Activated naive CD4-positive, alpha-beta T cell treated with anti-CD3 and anti-CD28 coated beads, Interleukin-2, amount 10 ng/mL, durations not matched to agents 7 days and 5 days (primary cell): ENCODE data around the gene DTNB.
"Not testable (repeated sequence)": the region's sequence is repeated elsewhere in the genome, so short reads cannot be mapped to it uniquely, and the experiment has no call there.

Experiments
- CTCF ChIA-PET: fragments of 350-600 bp; sonication (Branson Sonifier 250); formaldehyde crosslinking; loops from one replicate; lab custom pipeline; 2021; ENCODE audit warnings: antibody characterized with exemption; lab: Charles Lee
- DNase-seq: peaks from one replicate; pipeline ENCODE4 v3.0.0-alpha.2; 2020
- H3K27ac Mint-ChIP-seq: one replicate; pipeline ENCODE4 v1.8.0; 2021; ENCODE audit warnings: mild to moderate bottlenecking, moderate library complexity, mixed read lengths
- H3K27me3 Mint-ChIP-seq: one replicate; pipeline ENCODE4 v1.8.0; 2021; ENCODE audit warnings: mild to moderate bottlenecking, mixed read lengths
- H3K36me3 Mint-ChIP-seq: one replicate; pipeline ENCODE4 v1.8.0; 2021; ENCODE audit warnings: mixed read lengths
- H3K4me1 Mint-ChIP-seq: one replicate; pipeline ENCODE4 v1.8.0; 2021; ENCODE audit warnings: mixed read lengths
- H3K4me3 Mint-ChIP-seq: one replicate; pipeline ENCODE4 v1.8.0; 2021; ENCODE audit warnings: mild to moderate bottlenecking, moderate library complexity, mixed read lengths
- H3K9me3 Mint-ChIP-seq: one replicate; pipeline ENCODE4 v1.8.0; 2021; ENCODE audit warnings: mixed read lengths

Gene DTNB

GRCh38 chr2:25635797-25636196, 37.6 kb downstream of the DTNB start:
- CTCF ChIA-PET, result no interaction called here

GRCh38 chr2:25633801-25634200, 39.6 kb downstream of the DTNB start:
- H3K27ac Mint-ChIP-seq, H3K4me1 Mint-ChIP-seq, H3K4me3 Mint-ChIP-seq, DNase-seq, H3K27me3 Mint-ChIP-seq, H3K9me3 Mint-ChIP-seq, CTCF ChIA-PET: not testable (repeated sequence)
- peaks cover 16% of the 10 kb centered on the region for H3K36me3 Mint-ChIP-seq

More at GRCh38 chr2:25635797-25636196, 37.6 kb downstream of the DTNB start:
- no peak for DNase-seq
- no peaks in the 10 kb centered on the region for H3K4me1 Mint-ChIP-seq
- no peak overlapping the region for H3K27ac Mint-ChIP-seq
- no peaks in the 10 kb centered on the region for H3K27me3 Mint-ChIP-seq
- peaks cover 17% of the 10 kb centered on the region for H3K36me3 Mint-ChIP-seq
- H3K4me3 Mint-ChIP-seq, result no peak overlapping the region
- no peaks in the 10 kb centered on the region for H3K9me3 Mint-ChIP-seq

GRCh38 chr2:25632396-25632795, 41.0 kb downstream of the DTNB start:
- Mint-ChIP-seq H3K27me3 (no peaks in the 10 kb centered on the region), H3K9me3 (no peaks in the 10 kb centered on the region), H3K27ac (no peak overlapping the region), H3K4me1 (no peaks in the 10 kb centered on the region), H3K36me3 (peaks cover 7% of the 10 kb centered on the region), H3K4me3 (no peak overlapping the region)
- DNase-seq, result no peak
- CTCF ChIA-PET, result no interaction called here

- H3K27ac Mint-ChIP-seq, result no peak overlapping the region
- CTCF ChIA-PET, result interaction anchor here (1.0 kb wide), 1 partner anchor 40 kb away, joined by 3 read pairs; no protein-coding TSS in a partner anchor
- no peak overlapping the region for H3K4me3 Mint-ChIP-seq
- peaks cover 18% of the 10 kb centered on the region for H3K36me3 Mint-ChIP-seq
- DNase-seq, result no peak
- no peaks in the 10 kb centered on the region for H3K4me1 Mint-ChIP-seq
- H3K9me3 Mint-ChIP-seq, result no peaks in the 10 kb centered on the region
- no peaks in the 10 kb centered on the region for H3K27me3 Mint-ChIP-seq
These were observed 48.7 kb downstream of the DTNB start for GRCh38 chr2:25624635-25625034.

GRCh38 chr2:25623361-25623760, 50.0 kb downstream of the DTNB start:
- Mint-ChIP-seq H3K36me3 (peaks cover 18% of the 10 kb centered on the region), H3K4me3 (no peak overlapping the region), H3K4me1 (no peaks in the 10 kb centered on the region), H3K27me3 (no peaks in the 10 kb centered on the region), H3K27ac (no peak overlapping the region), H3K9me3 (no peaks in the 10 kb centered on the region)
- CTCF ChIA-PET, result no interaction called here
- DNase-seq, result no peak

GRCh38 chr2:25620711-25621110, 52.7 kb downstream of the DTNB start:
- Mint-ChIP-seq H3K27me3 (no peaks in the 10 kb centered on the region), H3K4me3 (no peak overlapping the region), H3K27ac (no peak overlapping the region), H3K9me3 (no peaks in the 10 kb centered on the region), H3K4me1 (no peaks in the 10 kb centered on the region), H3K36me3 (peaks cover 8% of the 10 kb centered on the region)
- CTCF ChIA-PET, result interaction anchor here (2.1 to 4.0 kb wide), 2 partner anchors 14 to 43 kb away, joined by 7 to 25 read pairs; no protein-coding TSS in a partner anchor
- no peak for DNase-seq

GRCh38 chr2:25620077-25620476, 53.3 kb downstream of the DTNB start:
- no peak overlapping the region for H3K4me3 Mint-ChIP-seq
- H3K9me3 Mint-ChIP-seq, result no peaks in the 10 kb centered on the region
- DNase-seq, result no peak
- H3K4me1 Mint-ChIP-seq, result no peaks in the 10 kb centered on the region
- H3K27ac Mint-ChIP-seq, result no peak overlapping the region
- no peaks in the 10 kb centered on the region for H3K27me3 Mint-ChIP-seq
- CTCF ChIA-PET, result interaction anchor here (2.1 to 4.0 kb wide), 2 partner anchors 13 to 44 kb away, joined by 7 to 25 read pairs; no protein-coding TSS in a partner anchor
- H3K36me3 Mint-ChIP-seq, result peaks cover 8% of the 10 kb centered on the region

- Mint-ChIP-seq H3K27ac (no peak overlapping the region), H3K9me3 (no peaks in the 10 kb centered on the region), H3K4me1 (no peaks in the 10 kb centered on the region), H3K27me3 (no peaks in the 10 kb centered on the region), H3K4me3 (no peak overlapping the region), H3K36me3 (peaks cover 8% of the 10 kb centered on the region)
- CTCF ChIA-PET, result interaction anchor here (2.1 to 4.0 kb wide), 2 partner anchors 12 to 45 kb away, joined by 7 to 25 read pairs; no protein-coding TSS in a partner anchor
- DNase-seq, result no peak
These were observed 54.2 kb downstream of the DTNB start for GRCh38 chr2:25619185-25619584.

- Mint-ChIP-seq H3K36me3 (peaks cover 8% of the 10 kb centered on the region), H3K4me1 (no peaks in the 10 kb centered on the region), H3K4me3 (no peak overlapping the region), H3K27ac (no peak overlapping the region), H3K9me3 (no peaks in the 10 kb centered on the region), H3K27me3 (no peaks in the 10 kb centered on the region)
- CTCF ChIA-PET, result interaction anchor here (2.1 to 4.0 kb wide), 2 partner anchors 12 to 45 kb away, joined by 7 to 25 read pairs; no protein-coding TSS in a partner anchor
- no peak for DNase-seq
These were observed 54.7 kb downstream of the DTNB start for GRCh38 chr2:25618676-25619075.

GRCh38 chr2:25617948-25618646, 55.3 kb downstream of the DTNB start:
- Mint-ChIP-seq H3K4me1 (no peaks in the 10 kb centered on the region), H3K27ac (no peak overlapping the region), H3K36me3 (peaks cover 8% of the 10 kb centered on the region), H3K27me3 (no peaks in the 10 kb centered on the region), H3K4me3 (no peak overlapping the region), H3K9me3 (no peaks in the 10 kb centered on the region)
- CTCF ChIA-PET, result interaction anchor here (4.0 kb wide), 1 partner anchor 11 kb away, joined by 25 read pairs; no protein-coding TSS in a partner anchor
- no peak for DNase-seq

- Mint-ChIP-seq H3K9me3 (no peaks in the 10 kb centered on the region), H3K4me3 (no peak overlapping the region), H3K4me1 (no peaks in the 10 kb centered on the region), H3K36me3 (peaks cover 4% of the 10 kb centered on the region), H3K27ac (no peak overlapping the region), H3K27me3 (no peaks in the 10 kb centered on the region)
- DNase-seq, result no peak
- CTCF ChIA-PET, result interaction anchor here (0.7 kb wide), 1 partner anchor 9 kb away, joined by 3 read pairs; no protein-coding TSS in a partner anchor
These were observed 57.5 kb downstream of the DTNB start for GRCh38 chr2:25615920-25616319.

- Mint-ChIP-seq H3K9me3 (no peaks in the 10 kb centered on the region), H3K4me3 (no peak overlapping the region), H3K36me3 (peaks cover 4% of the 10 kb centered on the region), H3K27me3 (no peaks in the 10 kb centered on the region), H3K27ac (no peak overlapping the region), H3K4me1 (no peaks in the 10 kb centered on the region)
- DNase-seq, result no peak
- CTCF ChIA-PET, result interaction anchor here (0.7 kb wide), 1 partner anchor 8 kb away, joined by 3 read pairs; no protein-coding TSS in a partner anchor
These were observed 58.0 kb downstream of the DTNB start for GRCh38 chr2:25615386-25615785.

GRCh38 chr2:25614711-25615110, 58.7 kb downstream of the DTNB start:
- Mint-ChIP-seq H3K9me3 (no peaks in the 10 kb centered on the region), H3K27ac (no peak overlapping the region), H3K4me1 (no peaks in the 10 kb centered on the region), H3K27me3 (no peaks in the 10 kb centered on the region), H3K4me3 (no peak overlapping the region), H3K36me3 (no peaks in the 10 kb centered on the region)
- CTCF ChIA-PET, result interaction anchor here (0.6 kb wide), 1 partner anchor 39 kb away, joined by 3 read pairs; no protein-coding TSS in a partner anchor
- DNase-seq, result no peak

GRCh38 chr2:25608718-25609117, 64.7 kb downstream of the DTNB start:
- CTCF ChIA-PET, result interaction anchor here (0.6 to 5.7 kb wide), 10 partner anchors 10 to 342 kb away, joined by 3 to 64 read pairs (median 11); partner anchors contain the start of gene DTNB
- no peaks in the 10 kb centered on the region for H3K9me3 Mint-ChIP-seq
- no peak for DNase-seq
- H3K27me3 Mint-ChIP-seq, result no peaks in the 10 kb centered on the region
- H3K4me3 Mint-ChIP-seq, result no peak overlapping the region
- no peak overlapping the region for H3K27ac Mint-ChIP-seq
- H3K4me1 Mint-ChIP-seq, result no peaks in the 10 kb centered on the region
- no peaks in the 10 kb centered on the region for H3K36me3 Mint-ChIP-seq
